ENCODE measurements around the gene CEP41. TPM values are rescaled to one million over a fixed set of nuclear protein-coding genes. Genes with fewer than 3 reads are reported as not detected.

Gene CEP41
- polyA plus RNA-seq, 3 donors: 2.9 to 8.5 (median 7.2) TPM

- intact Hi-C loops (cut with micrococcal nuclease): no loop called here
- H3K4me3 Mint-ChIP-seq: no peak overlapping the region
Observed at GRCh38 chr7:130364451-130364850, 76.4 kb downstream of the CEP41 start.

GRCh38 chr7:130363026-130363847 lies 77.6 kb downstream of the CEP41 start:
- Mint-ChIP-seq H3K27ac (no peak overlapping the region), H3K9me3 (peaks cover 8 to 29% (median 20%) of the 10 kb centered on the region in 7 donors), H3K4me1 (no peaks in the 10 kb centered on the region), H3K36me3 (no peaks in the 10 kb centered on the region), H3K27me3 (ENCODE audit: low read depth in 3 of 3) (peaks cover 2 to 4% (median 2%) of the 10 kb centered on the region in 3 donors), H3K4me3 (no peak overlapping the region)
- H3K4me2 ChIP-seq (replicated peaks; ENCODE audit: extremely low read depth, low read length, poor library complexity, severe bottlenecking): no peak overlapping the region
- no peaks in the 10 kb centered on the region for H3K79me2 ChIP-seq (ENCODE audit: insufficient read depth, low read length)
- peaks cover 20 to 26% of the 10 kb centered on the region in 2 donors for H3K9me3 ChIP-seq (replicated peaks in 1 of 2; ENCODE audit: control insufficient read depth in 1 of 2, insufficient read depth in 1 of 2, low read length in 2 of 2)
- H3K27ac ChIP-seq (ENCODE audit: low read depth in 1 of 2, low read length in 2 of 2): no peak overlapping the region
- H3K4me3 ChIP-seq (replicated peaks in 1 of 3; ENCODE audit: low read depth in 2 of 3, low read length in 3 of 3): no peak overlapping the region
- intact Hi-C loops (cut with micrococcal nuclease): no loop called here
- H4K20me1 ChIP-seq (ENCODE audit: insufficient read depth, low read length): no peaks in the 10 kb centered on the region
- no peaks in the 10 kb centered on the region for H3K27me3 ChIP-seq (ENCODE audit: control insufficient read depth in 2 of 2, insufficient read depth in 2 of 2, low read length in 2 of 2)
- no peak overlapping the region for H2AFZ ChIP-seq (ENCODE audit: insufficient read depth, low read depth, low read length, poor library complexity, severe bottlenecking)
- WGBS (ENCODE audit: insufficient coverage): 93% methylated on average over 6 of the region's 8 CpGs
- no peak overlapping the region for H3K9ac ChIP-seq (ENCODE audit: insufficient read depth, low read length, poor library complexity, severe bottlenecking)
- no peaks in the 10 kb centered on the region for H3K4me1 ChIP-seq (ENCODE audit: control insufficient read depth in 1 of 2, insufficient read depth in 2 of 2, low read length in 2 of 2)
- no peak for DNase-seq
- no peaks in the 10 kb centered on the region for H3K36me3 ChIP-seq (replicated peaks in 1 of 2; ENCODE audit: control insufficient read depth in 1 of 2, insufficient read depth in 2 of 2, low read length in 2 of 2)
- TF ChIP-seq CTCF (IDR thresholded peaks at IDR 0.05): no peak

More at GRCh38 chr7:130364451-130364850, 76.4 kb downstream of the CEP41 start:
- H3K27ac ChIP-seq (ENCODE audit: low read depth in 1 of 2, low read length in 2 of 2): no peak overlapping the region
- no peak overlapping the region for H3K9ac ChIP-seq (ENCODE audit: insufficient read depth, low read length, poor library complexity, severe bottlenecking)
- no peak for DNase-seq
- 90% methylated on average over 4 of the region's 4 CpGs for WGBS (ENCODE audit: insufficient coverage)
- Mint-ChIP-seq H3K27ac (no peak overlapping the region), H3K27me3 (ENCODE audit: low read depth in 3 of 3) (peaks cover 2 to 4% (median 3%) of the 10 kb centered on the region in 3 donors), H3K4me1 (peaks cover 7% of the 10 kb centered on the region), H3K36me3 (no peaks in the 10 kb centered on the region), H3K9me3 (peaks cover 5 to 21% (median 12%) of the 10 kb centered on the region in 7 donors)
- H3K27me3 ChIP-seq (ENCODE audit: control insufficient read depth in 2 of 2, insufficient read depth in 2 of 2, low read length in 2 of 2): no peaks in the 10 kb centered on the region
- H3K4me3 ChIP-seq (replicated peaks in 1 of 3; ENCODE audit: low read depth in 2 of 3, low read length in 3 of 3): no peak overlapping the region
- no peaks in the 10 kb centered on the region for H3K36me3 ChIP-seq (replicated peaks in 1 of 2; ENCODE audit: control insufficient read depth in 1 of 2, insufficient read depth in 2 of 2, low read length in 2 of 2)
- no peak for TF ChIP-seq CTCF (IDR thresholded peaks at IDR 0.05)
- H3K4me1 ChIP-seq (ENCODE audit: control insufficient read depth in 1 of 2, insufficient read depth in 2 of 2, low read length in 2 of 2): peaks cover 5 to 7% of the 10 kb centered on the region in 2 donors
- H3K79me2 ChIP-seq (ENCODE audit: insufficient read depth, low read length): no peaks in the 10 kb centered on the region
- no peaks in the 10 kb centered on the region for H4K20me1 ChIP-seq (ENCODE audit: insufficient read depth, low read length)
- no peak overlapping the region for H2AFZ ChIP-seq (ENCODE audit: insufficient read depth, low read depth, low read length, poor library complexity, severe bottlenecking)
- no peak overlapping the region for H3K4me2 ChIP-seq (replicated peaks; ENCODE audit: extremely low read depth, low read length, poor library complexity, severe bottlenecking)
- H3K9me3 ChIP-seq (replicated peaks in 1 of 2; ENCODE audit: control insufficient read depth in 1 of 2, insufficient read depth in 1 of 2, low read length in 2 of 2): peaks cover 14 to 16% of the 10 kb centered on the region in 2 donors

Data from CD14-positive monocyte (primary cell).